Uterus (tissue), 2 donors: ENCODE measurements around the gene IRS2.

Source experiments
- CTCF ChIP-seq, 4 experiments: fragments of 200-600 bp in 2 of 4; fragments of 450-650 bp in 2 of 4; sonication (generic) in 2 of 4; IDR thresholded peaks; one replicate each; pipeline ENCODE4 v1.5.1; 2016 to 2019; ENCODE audit warnings: antibody characterized with exemption in 4 of 4, mild to moderate bottlenecking in 2 of 4, moderate library complexity in 1 of 4
- POLR2A ChIP-seq, 2 donors: fragments of 450-650 bp; IDR thresholded peaks; one replicate each; pipeline ENCODE4 v1.6.1; 2016; ENCODE audit warnings: antibody characterized with exemption in 2 of 2, mild to moderate bottlenecking in 1 of 2, moderate library complexity in 1 of 2

- TF ChIP-seq CTCF (IDR thresholded peaks at IDR 0.05) (no peak), POLR2A (IDR thresholded peaks at IDR 0.05) (no peak)
Measured at GRCh38 chr13:109745060-109745459, 41.3 kb downstream of the IRS2 start.
